ENCODE data around the gene MTG1.

MTG1 gene

GRCh38 chr10:133394801-133395221 lies 854 bp downstream of the MTG1 start:
- FAIRE-seq (no peak), DNase-seq (ENCODE audit: insufficient read length) (no peak)
- TF ChIP-seq TAF1 (IDR thresholded peaks at IDR 0.05; ENCODE audit: borderline replicate concordance, low read depth, low read length) (no peak), POLR2AphosphoS5 (IDR thresholded peaks at IDR 0.05; ENCODE audit: low read depth, low read length) (no peak), POLR2A (IDR thresholded peaks at IDR 0.05; ENCODE audit: low read depth, low read length) (no peak)

GRCh38 chr10:133396035-133396624 lies 2.2 kb downstream of the MTG1 start:
- no peak for TF ChIP-seq POLR2A (IDR thresholded peaks at IDR 0.05; ENCODE audit: low read depth, low read length)
- no peak for TF ChIP-seq TAF1 (IDR thresholded peaks at IDR 0.05; ENCODE audit: borderline replicate concordance, low read depth, low read length)
- FAIRE-seq (no peak), DNase-seq (ENCODE audit: insufficient read length) (no peak)

- TF ChIP-seq POLR2A (IDR thresholded peaks at IDR 0.05; ENCODE audit: low read depth, low read length) = no peak
- DNase-seq (ENCODE audit: insufficient read length) = no peak
- FAIRE-seq = no peak
Measured at GRCh38 chr10:133397938-133398337, 4.0 kb downstream of the MTG1 start.

GRCh38 chr10:133399123-133399601 lies 5.2 kb downstream of the MTG1 start:
- FAIRE-seq = no peak
- no peak for TF ChIP-seq POLR2A (IDR thresholded peaks at IDR 0.05; ENCODE audit: low read depth, low read length)
- TF ChIP-seq POLR2AphosphoS5 (IDR thresholded peaks at IDR 0.05; ENCODE audit: low read depth, low read length) = no peak
- no peak for TF ChIP-seq TAF1 (IDR thresholded peaks at IDR 0.05; ENCODE audit: borderline replicate concordance, low read depth, low read length)
- no peak for DNase-seq (ENCODE audit: insufficient read length)

GRCh38 chr10:133400624-133401424 lies 6.9 kb downstream of the MTG1 start:
- FAIRE-seq (peak; percentile 71), DNase-seq (ENCODE audit: insufficient read length) (no peak)
- TF ChIP-seq POLR2AphosphoS5 (IDR thresholded peaks at IDR 0.05; ENCODE audit: low read depth, low read length) (no peak), POLR2A (IDR thresholded peaks at IDR 0.05; ENCODE audit: low read depth, low read length) (no peak), TAF1 (IDR thresholded peaks at IDR 0.05; ENCODE audit: borderline replicate concordance, low read depth, low read length) (no peak)

GRCh38 chr10:133401500-133401899 lies 7.5 kb downstream of the MTG1 start:
- no peak for FAIRE-seq
- DNase-seq (ENCODE audit: insufficient read length) = no peak
- TF ChIP-seq POLR2AphosphoS5 (IDR thresholded peaks at IDR 0.05; ENCODE audit: low read depth, low read length) = no peak
- TF ChIP-seq POLR2A (IDR thresholded peaks at IDR 0.05; ENCODE audit: low read depth, low read length) = no peak
- TF ChIP-seq TAF1 (IDR thresholded peaks at IDR 0.05; ENCODE audit: borderline replicate concordance, low read depth, low read length) = no peak

- TF ChIP-seq POLR2A (IDR thresholded peaks at IDR 0.05; ENCODE audit: low read depth, low read length) (no peak), TAF1 (IDR thresholded peaks at IDR 0.05; ENCODE audit: borderline replicate concordance, low read depth, low read length) (no peak), POLR2AphosphoS5 (IDR thresholded peaks at IDR 0.05; ENCODE audit: low read depth, low read length) (no peak)
- DNase-seq (ENCODE audit: insufficient read length) (no peak), FAIRE-seq (no peak)
Measured at GRCh38 chr10:133401981-133402725, 8.2 kb downstream of the MTG1 start.

- TF ChIP-seq TAF1 (IDR thresholded peaks at IDR 0.05; ENCODE audit: borderline replicate concordance, low read depth, low read length) (no peak), POLR2AphosphoS5 (IDR thresholded peaks at IDR 0.05; ENCODE audit: low read depth, low read length) (0 out of 2 replicates have a peak, but pooled peaks have one; percentile 17)
- FAIRE-seq (no peak), DNase-seq (ENCODE audit: insufficient read length) (no peak)
Measured at GRCh38 chr10:133403359-133403758, 9.4 kb downstream of the MTG1 start.

GRCh38 chr10:133403784-133404183 lies 9.8 kb downstream of the MTG1 start:
- no peak for DNase-seq (ENCODE audit: insufficient read length)
- TF ChIP-seq POLR2A (IDR thresholded peaks at IDR 0.05; ENCODE audit: low read depth, low read length) (no peak), POLR2AphosphoS5 (IDR thresholded peaks at IDR 0.05; ENCODE audit: low read depth, low read length) (no peak), TAF1 (IDR thresholded peaks at IDR 0.05; ENCODE audit: borderline replicate concordance, low read depth, low read length) (no peak)
- no peak for FAIRE-seq

- DNase-seq (ENCODE audit: insufficient read length) = no peak
- TF ChIP-seq POLR2A (IDR thresholded peaks at IDR 0.05; ENCODE audit: low read depth, low read length) (no peak), TAF1 (IDR thresholded peaks at IDR 0.05; ENCODE audit: borderline replicate concordance, low read depth, low read length) (no peak), POLR2AphosphoS5 (IDR thresholded peaks at IDR 0.05; ENCODE audit: low read depth, low read length) (no peak)
- no peak for FAIRE-seq
Measured at GRCh38 chr10:133405272-133405671, 11.3 kb downstream of the MTG1 start.

- FAIRE-seq (peak; percentile 30), DNase-seq (ENCODE audit: insufficient read length) (no peak)
- TF ChIP-seq POLR2AphosphoS5 (IDR thresholded peaks at IDR 0.05; ENCODE audit: low read depth, low read length) (no peak), POLR2A (IDR thresholded peaks at IDR 0.05; ENCODE audit: low read depth, low read length) (no peak), TAF1 (IDR thresholded peaks at IDR 0.05; ENCODE audit: borderline replicate concordance, low read depth, low read length) (no peak)
Measured at GRCh38 chr10:133405844-133406527, 12.0 kb downstream of the MTG1 start.

Measured in GM12892 (cell line).